SKM-1 treated with dmso at 0.1 percent for 144 hours (cell line): Measurements from ENCODE around the gene COX7C.
"Not testable (repeated sequence)": the region's sequence is repeated elsewhere in the genome, so short reads cannot be mapped to it uniquely, and the experiment has no call there.

Source experiments
- DNase-seq: peaks from one replicate; lab custom pipeline; 2025; ENCODE audit not compliant: unreplicated experiment; lab: John Stamatoyannopoulos, UW

COX7C gene, protein sequence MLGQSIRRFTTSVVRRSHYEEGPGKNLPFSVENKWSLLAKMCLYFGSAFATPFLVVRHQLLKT

GRCh38 chr5:86617756-86618576 is at the start of gene COX7C:
Gene COX7C, plus strand, starts transcription at chr5:86617941. Its CDS starts 115 bp downstream, at chr5:86618056.
- peak; percentile 91 for DNase-seq

GRCh38 chr5:86569522-86570426 is 48.0 kb upstream of the COX7C start:
- not testable (repeated sequence) for DNase-seq

DNA sequence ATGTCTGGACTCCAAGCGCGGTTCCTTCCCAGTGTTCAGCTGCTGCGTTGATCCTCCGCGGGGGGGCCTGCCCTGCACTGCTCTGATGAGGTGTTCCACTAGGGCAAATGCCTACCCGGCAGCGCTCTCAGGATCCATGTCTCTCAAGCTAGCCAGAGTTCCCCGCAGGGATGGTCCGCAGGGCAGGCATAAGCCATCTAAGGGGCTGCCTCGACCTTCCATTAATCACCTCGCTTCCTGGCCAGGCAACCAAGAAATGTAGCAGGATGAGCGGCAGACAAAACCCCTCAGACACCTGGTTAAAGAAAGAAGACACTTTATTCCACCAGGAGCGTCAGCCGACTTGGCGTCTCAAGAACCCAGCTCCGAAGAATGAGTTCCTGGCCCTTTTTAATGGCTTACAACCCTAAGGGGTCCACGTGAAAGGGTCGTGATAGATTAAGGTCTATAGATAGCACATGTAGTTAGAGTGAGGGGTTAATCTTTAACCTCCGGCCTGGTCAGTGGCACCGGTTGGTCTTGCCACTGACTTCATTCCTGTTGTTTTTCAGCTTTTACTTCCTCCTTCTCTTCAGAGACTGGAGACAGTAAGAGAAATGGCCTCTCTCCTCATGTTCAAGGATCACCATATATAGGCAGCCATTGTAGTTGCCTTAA is 47.2 kb upstream of the COX7C start:
- no peak for DNase-seq

GRCh38 chr5:86571109-86571508 is 46.6 kb upstream of the COX7C start:
- not testable (repeated sequence) for DNase-seq

- no peak for DNase-seq
Measured at GRCh38 chr5:86572825-86573517, 44.8 kb upstream of the COX7C start.

GRCh38 chr5:86579502-86579901 is 38.2 kb upstream of the COX7C start:
- DNase-seq = no peak

DNA sequence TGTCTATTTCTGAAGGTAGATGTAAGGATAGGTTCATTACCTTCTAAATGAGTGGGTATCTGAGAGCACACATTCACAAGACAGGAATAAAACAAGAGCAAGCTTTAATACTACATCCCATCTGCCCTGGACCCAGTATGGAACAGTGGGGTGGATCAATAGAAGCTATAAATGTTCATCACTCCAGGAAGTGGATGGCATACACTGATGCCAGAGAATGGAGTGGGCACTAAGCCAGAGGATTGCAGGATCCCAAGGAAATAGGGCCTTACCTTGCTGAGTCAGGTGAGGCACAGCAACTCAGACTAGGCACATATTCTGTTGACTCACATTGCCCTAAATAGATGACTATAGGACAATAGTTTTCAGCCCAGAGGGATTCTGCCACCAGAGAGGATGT is 21.3 kb upstream of the COX7C start:
- DNase-seq = no peak

- no peak for DNase-seq
Measured at GRCh38 chr5:86605881-86606280, 11.9 kb upstream of the COX7C start.

DNA sequence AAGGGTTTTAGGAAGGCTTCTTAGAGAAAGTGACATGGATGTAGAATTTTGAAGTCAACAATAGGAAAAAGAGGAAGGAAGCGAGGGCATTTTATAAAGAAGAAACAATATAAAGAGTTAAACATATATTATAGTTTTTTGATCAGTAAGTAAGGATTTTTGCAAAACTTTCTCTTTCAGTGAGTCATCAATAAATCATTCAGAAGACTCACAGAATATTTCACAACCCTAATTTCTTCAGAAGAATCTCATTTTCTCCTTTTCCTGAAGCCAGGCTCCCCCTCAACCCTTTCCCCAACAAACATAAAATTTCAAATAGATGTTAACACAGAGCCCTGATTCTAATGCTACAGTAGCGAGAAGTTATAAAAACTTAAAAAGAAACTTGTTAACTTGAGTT is 4.3 kb upstream of the COX7C start:
- DNase-seq = no peak

GRCh38 chr5:86617309-86617755 is 409 bp upstream of the COX7C start:
- DNase-seq = no peak

DNA sequence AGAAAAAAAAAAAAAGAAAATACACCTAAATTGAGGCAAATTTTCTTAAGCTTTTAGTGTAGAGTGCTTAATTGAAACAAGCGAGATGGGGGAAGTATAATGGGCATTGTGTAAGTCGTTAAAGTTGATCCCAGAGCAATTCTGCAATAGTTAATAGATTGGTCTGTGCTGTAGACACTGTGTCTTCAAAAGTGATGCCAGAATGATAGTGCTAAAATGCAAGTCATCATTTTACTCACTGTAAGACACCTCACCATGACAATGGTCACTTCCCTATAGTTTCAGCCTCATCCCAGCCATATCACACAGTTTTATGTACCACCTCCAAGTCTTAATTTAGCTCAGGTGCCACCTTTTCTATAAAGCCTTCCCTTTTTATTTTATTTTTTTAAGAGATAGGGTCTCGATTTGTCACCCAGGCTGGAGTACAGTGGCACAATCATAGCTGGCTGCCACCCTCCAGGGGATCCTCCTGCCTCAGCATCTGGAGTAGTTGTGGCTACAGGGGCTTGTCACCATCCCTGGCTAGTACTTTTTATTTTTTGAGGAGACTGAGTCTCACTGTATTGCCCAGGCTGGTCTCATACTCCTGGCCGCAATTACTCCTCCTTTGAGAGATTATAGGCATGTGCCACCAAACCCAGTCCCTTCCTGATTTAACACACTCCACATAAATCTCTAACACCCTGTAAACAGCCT is 6.2 kb downstream of the COX7C start:
- DNase-seq = peak; percentile 33

- DNase-seq = no peak
Measured at GRCh38 chr5:86625148-86625547, 7.4 kb downstream of the COX7C start.

GRCh38 chr5:86626149-86626548 is 8.4 kb downstream of the COX7C start:
- DNase-seq = no peak

- no peak for DNase-seq
Measured at GRCh38 chr5:86631165-86631564, 13.4 kb downstream of the COX7C start.

- DNase-seq = no peak
Measured at GRCh38 chr5:86640998-86641397, 23.3 kb downstream of the COX7C start.

- no peak for DNase-seq
Measured at GRCh38 chr5:86644843-86645242, 27.1 kb downstream of the COX7C start.

DNA sequence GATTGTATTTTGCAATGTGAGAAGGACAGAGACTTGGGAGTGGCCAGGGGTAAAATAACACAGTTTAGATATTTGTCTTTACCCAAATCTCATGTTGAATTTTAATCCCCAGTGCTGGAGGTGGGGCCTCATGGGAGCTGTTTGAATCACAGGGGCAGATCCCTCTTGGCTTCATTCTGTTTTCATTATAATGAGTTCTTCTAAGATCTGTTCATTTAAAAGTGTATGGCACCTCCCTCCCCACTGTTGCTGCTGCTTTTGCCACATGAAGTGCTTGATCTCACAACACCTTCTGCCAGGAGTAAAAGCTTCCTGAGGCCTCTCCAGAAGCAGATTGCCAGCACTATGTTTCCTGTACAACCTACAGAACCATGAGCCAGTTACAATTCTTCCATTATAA is 28.1 kb downstream of the COX7C start:
- no peak for DNase-seq

DNA sequence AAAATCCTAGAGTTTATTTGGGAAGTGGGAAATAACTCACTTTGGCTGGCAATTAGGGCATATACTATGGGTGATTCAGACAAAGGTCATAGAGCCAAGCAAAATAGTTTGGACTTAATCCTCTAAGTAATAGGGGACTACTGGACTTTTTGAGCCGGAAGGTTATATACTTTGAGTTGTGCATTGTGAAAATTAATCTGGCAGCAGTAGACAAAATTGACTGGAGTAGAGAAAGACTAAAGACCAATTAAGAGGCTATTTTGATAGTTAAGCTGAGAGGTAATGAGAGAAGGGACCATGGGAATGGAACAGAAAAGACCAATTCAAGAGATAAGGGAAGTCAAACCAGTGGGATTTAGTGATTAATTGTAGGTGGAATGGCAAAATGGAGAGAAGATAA is 28.9 kb downstream of the COX7C start:
- DNase-seq = no peak

- DNase-seq = no peak
Measured at GRCh38 chr5:86649832-86650505, 32.2 kb downstream of the COX7C start.
